Adipose tissue (tissue), 3 donors: ENCODE measurements around the gene LCE2C. TPM values are rescaled to one million over a fixed set of nuclear protein-coding genes. Genes with fewer than 3 reads are reported as not detected.
"Not testable (repeated sequence)": the region's sequence is repeated elsewhere in the genome, so short reads cannot be mapped to it uniquely, and the experiment has no call there.

Experiments
- H3K27ac ChIP-seq: one replicate; pipeline ENCODE4 v1.5.1; 2013; ENCODE audit warnings: low read depth, low read length
- WGBS, 3 donors: extraction: QIAGEN DNeasy Blood & Tissue Kit; methylation state at CpG; one replicate each; pipeline ENCODE4 v1.1.7; 2013; 5-methylcytosine and 5-hydroxymethylcytosine counted together
- polyA plus RNA-seq, 3 donors: library from polyadenylated mRNA; stranded (reverse); fragments of 200-250 nt; gene quantifications; one replicate each; pipeline ENCODE4 v1.2.3, GENCODE V29; 2013
- donor health status: healthy with polysubstance abuse.
- donor health status: Bipolar disorder and iron deficiency.
- donor health status: healthy.

The LCE2C gene
- polyA plus RNA-seq: not detected

- not testable (repeated sequence) for H3K27ac ChIP-seq
- 74 to 85% (median 77%) methylated on average over 2 to 3 of the region's 3 CpGs for WGBS, 3 donors
Measured at GRCh38 chr1:152674983-152675382, at the start of gene LCE2C. Gene LCE2C, plus strand, starts transcription at chr1:152675279. Its CDS starts 737 bp downstream, at chr1:152676016.

GRCh38 chr1:152626744-152627143 lies 48.3 kb upstream of the LCE2C start:
- H3K27ac ChIP-seq: no peak overlapping the region
- WGBS, 3 donors: 65 to 81% (median 77%) methylated on average over 1 of the region's 1 CpG

- no peak overlapping the region for H3K27ac ChIP-seq
- WGBS, 3 donors: 87 to 92% (median 90%) methylated on average over 3 of the region's 3 CpGs
Measured at GRCh38 chr1:152630596-152630995, 44.5 kb upstream of the LCE2C start.

GRCh38 chr1:152640351-152640750 lies 34.7 kb upstream of the LCE2C start:
- no peak overlapping the region for H3K27ac ChIP-seq
- WGBS, 3 donors: 55 to 83% (median 76%) methylated on average over 1 of the region's 1 CpG

- 53 to 57% (median 56%) methylated on average over 3 of the region's 3 CpGs for WGBS, 3 donors
- H3K27ac ChIP-seq: no peak overlapping the region
Measured at GRCh38 chr1:152643945-152644344, 31.1 kb upstream of the LCE2C start.

GRCh38 chr1:152645146-152645545 lies 29.9 kb upstream of the LCE2C start:
- 32 to 54% (median 49%) methylated on average over 3 of the region's 3 CpGs for WGBS, 3 donors

GRCh38 chr1:152646656-152647055 lies 28.4 kb upstream of the LCE2C start:
- no peak overlapping the region for H3K27ac ChIP-seq

More at GRCh38 chr1:152645146-152645545, 29.9 kb upstream of the LCE2C start:
- H3K27ac ChIP-seq: no peak overlapping the region

- 28 to 32% (median 32%) methylated on average over 10 of the region's 10 CpGs for WGBS, 3 donors
Measured at GRCh38 chr1:152654110-152654509, 21.0 kb upstream of the LCE2C start.

GRCh38 chr1:152656459-152656858 lies 18.6 kb upstream of the LCE2C start:
- no peak overlapping the region for H3K27ac ChIP-seq
- 57 to 79% (median 75%) methylated on average over 2 of the region's 2 CpGs for WGBS, 3 donors

More at GRCh38 chr1:152654110-152654509, 21.0 kb upstream of the LCE2C start:
- H3K27ac ChIP-seq: no peak overlapping the region

GRCh38 chr1:152657677-152658076 lies 17.4 kb upstream of the LCE2C start:
- 79 to 84% (median 81%) methylated on average over 4 of the region's 4 CpGs for WGBS, 3 donors
- H3K27ac ChIP-seq: no peak overlapping the region

GRCh38 chr1:152658649-152659048 lies 16.4 kb upstream of the LCE2C start:
- no peak overlapping the region for H3K27ac ChIP-seq
- 88 to 91% (median 90%) methylated on average over 3 of the region's 3 CpGs for WGBS, 3 donors

GRCh38 chr1:152663098-152663497 lies 12.0 kb upstream of the LCE2C start, which contains the start of gene LCE2D:
Gene LCE2D, plus strand, starts transcription at chr1:152663380. Its CDS starts 726 bp downstream, at chr1:152664106.
- H3K27ac ChIP-seq: no peak within 1 kb of the TSS
- WGBS, 3 donors: 50 to 82% (median 65%) methylated on average over 3 of the region's 3 CpGs

- not testable (repeated sequence) for H3K27ac ChIP-seq
- WGBS, 3 donors: 88 to 97% (median 94%) methylated on average over 1 of the region's 1 CpG
Measured at GRCh38 chr1:152666171-152666570, 8.9 kb upstream of the LCE2C start.

- H3K27ac ChIP-seq: no peak overlapping the region
- WGBS, 3 donors: 79 to 89% (median 86%) methylated on average over 5 of the region's 5 CpGs
Measured at GRCh38 chr1:152667648-152668047, 7.4 kb upstream of the LCE2C start.

- H3K27ac ChIP-seq: no peak overlapping the region
- 37 to 52% (median 49%) methylated on average over 2 of the region's 2 CpGs for WGBS, 3 donors
Measured at GRCh38 chr1:152673016-152673415, 2.1 kb upstream of the LCE2C start.

- 39 to 78% (median 59%) methylated on average over 6 of the region's 6 CpGs for WGBS, 3 donors
- H3K27ac ChIP-seq: no peak overlapping the region
Measured at GRCh38 chr1:152679459-152679858, 4.4 kb downstream of the LCE2C start.

- no peak overlapping the region for H3K27ac ChIP-seq
- WGBS, 3 donors: 44 to 61% (median 58%) methylated on average over 2 of the region's 2 CpGs
Measured at GRCh38 chr1:152681616-152682015, 6.5 kb downstream of the LCE2C start.

- H3K27ac ChIP-seq: no peak overlapping the region
Measured at GRCh38 chr1:152683846-152684245, 8.8 kb downstream of the LCE2C start.

- 62 to 65% (median 62%) methylated on average over 4 of the region's 4 CpGs for WGBS, 3 donors
- not testable (repeated sequence) for H3K27ac ChIP-seq
Measured at GRCh38 chr1:152685823-152686222, 10.7 kb downstream of the LCE2C start, which contains the start of gene LCE2B. Gene LCE2B, plus strand, starts transcription at chr1:152686123. Its CDS starts 721 bp downstream, at chr1:152686844.

- WGBS, 3 donors: 38 to 55% (median 47%) methylated on average over 4 of the region's 4 CpGs
- H3K27ac ChIP-seq: no peak within 1 kb of the TSS
Measured at GRCh38 chr1:152697701-152698600, 22.9 kb downstream of the LCE2C start, which contains the start of gene LCE2A. Gene LCE2A, plus strand, starts transcription at chr1:152698345. Its CDS starts 557 bp downstream, at chr1:152698902.
